GM20000 (cell line): ENCODE data around the gene MRPL32.

Source experiments
- DNase-seq: peaks from one replicate; pipeline ENCODE4 v3.0.0; 2012; ENCODE audit warnings: low spot score
- TF ChIP-seq, protein P1 (sequence below): IDR thresholded peaks from 2 replicates; pipeline ENCODE4 v1.5.1; 2012; ENCODE audit warnings: mild to moderate bottlenecking, control low read depth; ENCODE audit errors: extremely low read depth, missing control alignments

Gene MRPL32

DNA sequence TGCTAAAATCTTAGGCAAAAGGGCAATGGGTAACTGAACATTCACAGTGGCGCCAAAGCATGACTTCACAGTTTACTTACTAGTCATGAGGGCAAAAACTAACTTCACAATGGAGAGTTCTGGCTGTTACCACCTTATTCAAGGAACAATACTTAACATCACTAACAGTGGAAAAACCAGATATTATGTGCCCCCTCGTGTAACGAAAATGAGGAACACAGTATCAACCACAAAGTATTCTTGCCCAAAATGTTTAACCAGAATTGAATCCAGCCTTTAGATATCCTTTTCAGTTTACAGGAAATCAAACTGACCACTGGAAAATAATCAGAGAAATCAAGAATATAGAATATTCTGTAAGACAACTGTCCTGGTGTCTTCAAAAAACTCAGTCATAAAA, 29.8 kb upstream of the MRPL32 start:
- DNase-seq, result no peak
- TF ChIP-seq, protein P1, sequence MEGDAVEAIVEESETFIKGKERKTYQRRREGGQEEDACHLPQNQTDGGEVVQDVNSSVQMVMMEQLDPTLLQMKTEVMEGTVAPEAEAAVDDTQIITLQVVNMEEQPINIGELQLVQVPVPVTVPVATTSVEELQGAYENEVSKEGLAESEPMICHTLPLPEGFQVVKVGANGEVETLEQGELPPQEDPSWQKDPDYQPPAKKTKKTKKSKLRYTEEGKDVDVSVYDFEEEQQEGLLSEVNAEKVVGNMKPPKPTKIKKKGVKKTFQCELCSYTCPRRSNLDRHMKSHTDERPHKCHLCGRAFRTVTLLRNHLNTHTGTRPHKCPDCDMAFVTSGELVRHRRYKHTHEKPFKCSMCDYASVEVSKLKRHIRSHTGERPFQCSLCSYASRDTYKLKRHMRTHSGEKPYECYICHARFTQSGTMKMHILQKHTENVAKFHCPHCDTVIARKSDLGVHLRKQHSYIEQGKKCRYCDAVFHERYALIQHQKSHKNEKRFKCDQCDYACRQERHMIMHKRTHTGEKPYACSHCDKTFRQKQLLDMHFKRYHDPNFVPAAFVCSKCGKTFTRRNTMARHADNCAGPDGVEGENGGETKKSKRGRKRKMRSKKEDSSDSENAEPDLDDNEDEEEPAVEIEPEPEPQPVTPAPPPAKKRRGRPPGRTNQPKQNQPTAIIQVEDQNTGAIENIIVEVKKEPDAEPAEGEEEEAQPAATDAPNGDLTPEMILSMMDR, result no peak

DNA sequence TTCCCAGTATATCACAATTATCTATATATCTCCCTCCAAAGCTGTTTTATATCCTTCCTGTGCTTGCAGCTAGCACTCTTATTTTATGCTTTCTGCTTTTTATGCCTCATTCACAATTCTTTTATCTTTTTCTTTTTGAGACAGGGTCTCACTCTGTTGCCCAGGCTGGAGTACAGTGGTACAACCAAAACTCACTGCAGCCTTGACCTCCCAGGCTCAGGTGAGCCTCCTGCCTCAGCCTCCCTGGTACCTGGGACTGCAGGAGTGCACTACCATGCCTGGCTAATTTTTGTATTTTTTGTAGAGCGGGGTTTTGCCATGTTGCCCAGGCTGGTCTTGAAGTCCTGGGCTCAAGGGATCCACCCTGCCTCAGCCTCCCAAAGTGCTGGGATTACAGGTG, 26.0 kb upstream of the MRPL32 start:
- TF ChIP-seq, protein P1, result no peak
- no peak for DNase-seq

DNA sequence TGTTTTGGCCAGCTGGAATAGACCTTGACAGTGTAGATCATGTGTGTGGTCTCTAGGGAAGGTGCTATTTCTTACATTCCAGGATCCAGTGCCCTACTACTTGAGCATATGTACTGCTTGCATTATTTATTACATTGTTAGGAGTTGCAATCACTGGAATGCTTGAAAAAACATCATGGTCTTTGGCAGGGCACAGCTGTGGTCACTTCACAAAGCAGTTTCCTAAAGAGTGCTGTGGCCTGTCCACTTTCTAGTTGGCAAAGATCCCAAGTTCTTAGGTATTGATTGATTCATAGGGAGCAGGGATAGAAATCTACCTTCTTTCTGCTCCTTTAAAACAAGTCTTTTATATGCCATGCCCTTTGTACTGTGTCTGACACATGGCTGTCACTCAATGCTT, 24.9 kb upstream of the MRPL32 start:
- no peak for DNase-seq
- TF ChIP-seq, protein P1, result no peak

DNA sequence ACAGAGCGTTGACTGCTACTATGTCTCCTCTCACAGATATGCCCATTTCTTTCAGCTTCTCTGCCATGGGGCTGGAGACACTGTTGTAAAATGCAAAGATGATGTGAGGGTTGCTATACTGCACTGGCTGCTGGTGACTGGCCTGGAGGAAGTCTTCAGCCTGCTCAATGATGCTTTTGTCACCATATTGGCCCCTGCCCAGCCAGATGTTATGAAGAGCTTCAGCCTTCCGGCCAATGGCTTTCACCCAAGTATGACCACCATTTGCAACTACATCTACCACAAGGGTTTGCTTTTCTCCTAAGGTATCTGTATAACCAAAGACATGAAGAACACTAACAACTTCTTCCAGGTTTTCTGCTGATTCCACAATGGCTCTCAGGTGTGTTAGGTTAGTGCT, 21.9 kb upstream of the MRPL32 start:
- TF ChIP-seq, protein P1, result no peak
- DNase-seq, result no peak

DNA sequence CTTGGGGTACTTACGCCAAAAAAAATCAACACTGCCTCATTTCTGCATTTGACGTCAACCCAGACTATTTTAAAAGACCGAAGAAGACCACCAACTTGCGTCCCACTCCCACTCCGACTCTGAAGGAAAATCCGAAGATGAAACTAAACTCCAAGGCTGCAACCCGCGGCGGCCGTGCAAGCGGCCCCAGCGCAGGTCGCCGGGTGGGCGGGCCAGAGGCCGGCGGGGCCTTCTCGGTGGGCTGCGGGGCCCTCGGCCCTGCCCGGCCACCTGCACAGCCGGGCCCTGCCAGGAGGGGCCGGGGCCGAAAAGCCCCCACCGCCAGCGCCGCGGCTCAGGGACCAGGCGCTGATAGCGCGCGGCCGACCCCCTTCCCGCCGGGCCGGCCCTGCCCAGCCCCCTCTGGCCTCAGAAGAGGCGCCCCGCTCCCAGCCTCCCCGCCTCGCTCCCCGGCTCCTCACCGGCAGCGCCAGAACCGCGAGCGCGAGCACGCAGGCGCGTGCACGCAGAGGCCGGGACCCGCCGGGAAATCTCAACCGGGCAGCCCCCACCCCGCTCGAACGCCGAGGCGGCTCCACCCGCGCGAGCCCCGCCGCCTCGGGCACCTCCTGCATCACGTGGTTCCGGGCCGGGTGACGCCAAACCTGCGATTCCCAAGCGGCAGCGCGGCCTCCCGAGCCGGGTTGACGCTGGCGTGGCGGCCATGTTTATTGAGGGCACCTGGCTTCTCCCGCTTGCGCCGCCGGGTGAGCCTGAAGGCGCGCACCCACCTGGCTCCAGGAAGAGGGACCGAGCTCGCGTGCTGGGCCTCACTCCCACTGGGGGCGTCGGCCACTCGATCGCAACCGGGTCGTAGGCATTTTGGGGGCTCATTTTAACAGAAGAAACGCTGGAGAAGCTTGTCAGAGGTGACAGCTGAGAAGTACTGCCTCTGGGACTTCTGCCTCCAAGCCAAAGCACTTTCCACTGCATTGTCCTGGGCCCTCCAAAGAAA, 20.4 kb upstream of the MRPL32 start, which contains the start of gene C7orf25:
Gene C7orf25, minus strand, starts transcription at position 617 of the 994 bp plus-strand sequence. CDS start 1,170 bp downstream, outside the sequence.
- TF ChIP-seq, protein P1, result no peak
- DNase-seq, result peak; percentile 95

DNA sequence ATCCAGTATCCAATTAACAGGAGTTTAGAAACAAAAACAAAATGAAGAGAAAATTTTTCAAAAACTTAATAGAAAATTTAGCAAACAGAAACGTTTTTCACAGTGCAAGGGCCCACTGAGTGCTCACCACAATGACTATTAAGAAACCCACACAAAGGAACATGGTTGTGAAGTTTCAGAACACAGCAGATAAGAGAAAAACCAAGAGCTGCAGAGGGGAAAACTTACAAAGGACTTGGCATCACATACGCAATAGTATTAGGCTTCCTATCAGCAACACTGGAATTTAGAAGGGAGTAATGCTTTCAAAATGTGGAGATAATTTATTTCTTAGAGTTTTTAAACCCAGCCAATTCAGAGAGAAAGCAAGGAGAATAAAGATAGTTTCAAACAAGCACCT, 18.6 kb upstream of the MRPL32 start:
- DNase-seq, result no peak
- TF ChIP-seq, protein P1, result no peak

DNA sequence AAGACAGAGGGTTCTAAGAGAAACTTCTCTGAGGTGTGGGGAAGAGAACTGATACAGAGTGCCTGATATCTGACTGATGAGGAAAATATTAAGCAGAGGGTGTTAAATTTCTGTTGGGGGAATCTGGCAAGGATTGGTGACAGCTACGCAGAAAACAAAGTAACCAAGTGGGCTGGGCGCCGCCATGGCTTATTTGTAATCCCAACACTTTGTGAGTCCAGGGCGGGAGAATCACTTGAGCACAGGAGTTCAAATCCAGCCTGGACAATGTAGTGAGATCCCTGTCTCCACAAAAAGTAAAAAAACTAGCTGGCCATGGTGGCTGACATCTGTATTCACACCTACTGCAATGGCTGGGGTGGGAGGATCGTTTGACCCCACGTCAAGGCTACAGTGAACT, 18.2 kb upstream of the MRPL32 start:
- TF ChIP-seq, protein P1, result no peak
- no peak for DNase-seq
